ENCODE results near the gene CA10. TPM values are rescaled to one million over a fixed set of nuclear protein-coding genes. Genes with fewer than 3 reads are reported as not detected.

Gene CA10
- total RNA-seq, 1 experiment from 2014 or later, result not detected

DNA sequence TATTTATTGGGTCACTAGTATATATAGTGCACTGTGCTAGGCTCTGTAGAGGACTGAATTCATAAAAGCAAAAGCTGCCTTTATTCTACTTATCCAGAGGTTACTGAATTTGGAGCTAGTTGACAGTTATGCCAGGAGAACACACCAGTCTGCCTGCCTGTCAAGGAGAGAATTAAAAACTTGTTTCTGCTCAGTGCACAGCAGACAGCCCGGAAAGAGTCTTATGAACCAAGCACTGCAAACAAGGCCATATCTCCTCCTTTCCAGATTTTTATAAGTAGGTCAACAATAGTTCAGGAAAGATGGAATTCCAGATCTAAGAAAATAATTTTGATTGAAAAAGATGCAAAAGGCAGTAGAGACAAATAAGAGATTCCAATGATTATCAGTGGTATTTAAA is 267.8 kb downstream of the CA10 start:
- CTCF ChIA-PET, result no interaction called here
- Histone ChIP-seq H3K4me1 (ENCODE audit: insufficient read depth, low read length, poor library complexity, severe bottlenecking) (no peaks in the 10 kb centered on the region), H3K27ac (ENCODE audit: low read depth, low read length, poor library complexity, severe bottlenecking) (no peak overlapping the region), H3K36me3 (ENCODE audit: insufficient read depth, low read length, poor library complexity, severe bottlenecking) (no peaks in the 10 kb centered on the region), H3K9me3 (ENCODE audit: low read depth, low read length, poor library complexity, severe bottlenecking) (no peaks in the 10 kb centered on the region), H3K4me3 (ENCODE audit: low read depth, low read length, poor library complexity, severe bottlenecking) (no peak overlapping the region), H3K27me3 (replicated peaks; ENCODE audit: insufficient read depth, low read depth, low read length, poor library complexity) (peaks cover 4% of the 10 kb centered on the region)
- no peak for DNase-seq (ENCODE audit: low spot score)
- POLR2A ChIA-PET (ENCODE audit: low non-redundant PET), result no interaction called here
- intact Hi-C loops (cut with micrococcal nuclease; ENCODE audit: unreplicated experiment), result no loop called here
- BruUV-seq (replicated peaks), result no TSS peak
- TF ChIP-seq EZH2 (IDR thresholded peaks at IDR 0.05; ENCODE audit: borderline replicate concordance, low read depth, low read length, poor library complexity, severe bottlenecking), result no peak
- TF ChIP-seq CTCF (conservative IDR thresholded peaks at IDR 0.05; ENCODE audit: low read depth, low read length), result no peak

GRCh38 chr17:51888816-51889215 is 269.7 kb downstream of the CA10 start:
- H3K27me3 ChIP-seq (replicated peaks; ENCODE audit: insufficient read depth, low read depth, low read length, poor library complexity), result peaks cover 4% of the 10 kb centered on the region
- TF ChIP-seq CTCF (conservative IDR thresholded peaks at IDR 0.05; ENCODE audit: low read depth, low read length) (no peak), EZH2 (IDR thresholded peaks at IDR 0.05; ENCODE audit: borderline replicate concordance, low read depth, low read length, poor library complexity, severe bottlenecking) (no peak)
- H3K9me3 ChIP-seq (ENCODE audit: low read depth, low read length, poor library complexity, severe bottlenecking), result no peaks in the 10 kb centered on the region
- POLR2A ChIA-PET (ENCODE audit: low non-redundant PET), result no interaction called here
- no TSS peak for BruUV-seq (replicated peaks)
- H3K27ac ChIP-seq (ENCODE audit: low read depth, low read length, poor library complexity, severe bottlenecking), result no peak overlapping the region
- intact Hi-C loops (cut with micrococcal nuclease; ENCODE audit: unreplicated experiment), result no loop called here
- no peaks in the 10 kb centered on the region for H3K36me3 ChIP-seq (ENCODE audit: insufficient read depth, low read length, poor library complexity, severe bottlenecking)
- H3K4me3 ChIP-seq (ENCODE audit: low read depth, low read length, poor library complexity, severe bottlenecking), result no peak overlapping the region
- CTCF ChIA-PET, result no interaction called here
- H3K4me1 ChIP-seq (ENCODE audit: insufficient read depth, low read length, poor library complexity, severe bottlenecking), result no peaks in the 10 kb centered on the region
- no peak for DNase-seq (ENCODE audit: low spot score)

GRCh38 chr17:51876986-51877385 is 281.5 kb downstream of the CA10 start:
- H3K27ac ChIP-seq (ENCODE audit: low read depth, low read length, poor library complexity, severe bottlenecking), result no peak overlapping the region
- no peak overlapping the region for H3K4me3 ChIP-seq (ENCODE audit: low read depth, low read length, poor library complexity, severe bottlenecking)
- ChIA-PET CTCF (no interaction called here), POLR2A (ENCODE audit: low non-redundant PET) (no interaction called here)
- no TSS peak for BruUV-seq (replicated peaks)
- DNase-seq (ENCODE audit: low spot score), result no peak
- intact Hi-C loops (cut with micrococcal nuclease; ENCODE audit: unreplicated experiment), result no loop called here
- no peaks in the 10 kb centered on the region for H3K36me3 ChIP-seq (ENCODE audit: insufficient read depth, low read length, poor library complexity, severe bottlenecking)
- no peak for TF ChIP-seq CTCF (conservative IDR thresholded peaks at IDR 0.05; ENCODE audit: low read depth, low read length)
- TF ChIP-seq EZH2 (IDR thresholded peaks at IDR 0.05; ENCODE audit: borderline replicate concordance, low read depth, low read length, poor library complexity, severe bottlenecking), result no peak
- no peaks in the 10 kb centered on the region for H3K9me3 ChIP-seq (ENCODE audit: low read depth, low read length, poor library complexity, severe bottlenecking)
- no peaks in the 10 kb centered on the region for H3K27me3 ChIP-seq (replicated peaks; ENCODE audit: insufficient read depth, low read depth, low read length, poor library complexity)
- no peaks in the 10 kb centered on the region for H3K4me1 ChIP-seq (ENCODE audit: insufficient read depth, low read length, poor library complexity, severe bottlenecking)

All from A673 (cell line).